ENCODE measurements around the gene GABPB1.
"Not testable (repeated sequence)": the region's sequence is repeated elsewhere in the genome, so short reads cannot be mapped to it uniquely, and the experiment has no call there.

The GABPB1 gene

DNA sequence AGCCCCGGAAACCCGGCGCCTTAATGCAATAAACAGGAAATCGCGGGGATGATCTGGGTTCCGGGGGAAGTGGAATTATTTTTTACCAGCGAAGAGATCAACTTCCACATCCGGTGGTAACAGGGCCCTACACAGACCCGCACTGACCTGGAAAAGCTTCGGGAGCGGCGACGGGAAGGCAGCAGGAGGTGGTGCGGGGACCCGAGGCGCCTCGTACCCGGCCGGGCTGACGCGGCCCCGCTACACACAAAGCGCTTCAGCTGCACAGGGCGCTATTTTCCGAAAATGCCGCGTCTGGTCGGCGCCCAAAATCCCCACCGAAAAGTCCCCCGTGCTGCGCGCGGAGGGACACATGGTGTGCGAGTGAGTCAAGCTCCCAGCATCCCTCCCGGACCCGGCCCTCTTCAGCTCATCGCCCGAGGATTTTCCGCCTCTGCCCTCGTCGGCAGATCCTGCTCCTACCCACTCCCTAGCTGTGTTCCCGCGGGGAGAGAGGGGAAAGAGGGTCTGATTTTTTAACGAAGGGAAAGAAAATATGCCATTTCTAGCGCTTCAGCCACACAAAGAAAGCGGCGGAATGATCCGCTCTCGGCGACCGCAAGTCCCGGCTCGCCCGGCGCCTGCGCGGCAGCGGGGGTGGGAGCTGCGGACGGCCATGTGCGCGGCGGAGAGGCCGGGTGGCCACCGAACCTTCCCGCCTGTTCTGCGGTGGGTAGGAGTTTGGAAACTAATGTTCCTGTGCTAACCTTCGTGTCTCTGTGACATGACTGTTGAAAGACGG lies at the start of gene GABPB1:
TSS of gene GABPB1 (minus strand) at position 361 of the 781 bp plus-strand sequence. CDS start 45,400 bp downstream, outside the sequence.
- peak; percentile 69 for DNase-seq

DNA sequence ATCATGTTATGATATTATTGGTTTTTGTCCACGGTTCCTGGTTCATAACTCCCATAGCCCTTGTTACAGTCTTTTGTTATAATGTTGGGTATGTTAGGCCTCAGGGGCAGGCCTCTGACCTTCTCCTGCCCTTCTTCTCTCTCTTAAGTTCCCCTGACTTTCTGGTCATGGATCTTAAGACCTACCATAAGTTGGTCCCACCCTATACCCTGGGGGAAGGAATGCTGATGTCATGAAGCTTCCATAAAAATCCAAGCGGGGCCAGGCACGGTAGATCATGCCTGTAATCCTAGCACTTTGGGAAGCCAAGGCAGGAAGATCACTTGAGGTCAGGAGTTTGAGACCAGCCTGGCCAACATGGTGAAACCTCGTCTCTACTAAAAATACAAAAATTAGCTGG lies 36.6 kb upstream of the GABPB1 start:
- DNase-seq, result not testable (repeated sequence)

DNA sequence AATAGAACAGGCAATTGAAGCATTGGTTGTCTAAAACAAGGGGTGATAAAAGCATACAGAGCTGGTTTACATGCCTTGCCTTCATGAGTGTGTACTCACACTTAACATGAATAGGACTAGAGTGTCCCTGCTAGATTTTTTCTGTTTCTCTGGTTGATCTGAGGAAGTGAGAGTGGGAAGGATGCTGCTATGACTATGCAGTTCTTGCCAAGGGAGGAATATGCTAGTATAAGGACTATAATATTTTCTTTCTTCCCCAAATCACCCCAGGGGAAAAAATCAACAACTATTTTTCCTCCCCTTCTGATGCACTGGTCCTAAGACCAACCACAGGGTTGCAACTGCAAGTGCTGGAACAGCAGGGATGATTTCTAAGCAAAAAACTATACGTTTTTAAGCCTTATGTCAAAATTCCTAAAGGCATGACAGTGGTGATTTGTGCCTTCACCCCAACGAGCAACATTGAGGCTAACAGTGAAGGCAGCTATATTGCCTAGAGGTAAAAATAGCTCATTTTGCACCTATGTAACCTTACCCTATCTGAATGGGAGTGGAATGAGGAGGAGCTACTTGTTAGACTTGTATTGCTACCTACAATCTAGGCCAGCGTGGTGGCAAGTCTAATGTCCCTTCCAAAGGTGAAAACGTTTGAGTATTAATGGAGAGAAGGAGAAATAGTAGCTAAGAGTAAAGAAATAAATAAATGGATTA lies 35.7 kb upstream of the GABPB1 start:
- no peak for DNase-seq

DNA sequence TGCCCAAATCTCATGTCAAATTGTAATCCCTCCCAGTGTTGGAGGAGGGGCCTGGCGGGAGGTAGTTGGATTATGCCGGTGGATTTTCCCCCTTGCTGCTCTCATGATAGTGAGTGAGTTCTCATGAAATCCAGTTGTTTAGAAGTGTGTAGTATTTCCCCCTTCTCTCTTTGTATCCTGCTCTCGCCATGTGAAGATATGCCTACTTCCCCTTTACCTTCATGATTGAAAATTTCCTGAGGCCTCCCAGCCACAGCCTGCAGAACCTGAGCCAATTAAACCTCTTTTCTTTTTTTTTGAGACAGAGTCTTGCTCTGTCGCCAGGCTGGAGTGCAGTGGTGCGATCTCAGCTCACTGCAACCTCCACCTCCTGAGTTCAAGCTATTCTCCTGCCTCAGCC lies 27.4 kb upstream of the GABPB1 start:
- not testable (repeated sequence) for DNase-seq

GRCh38 chr15:50381438-50381837 lies 26.4 kb upstream of the GABPB1 start:
- DNase-seq, result no peak

GRCh38 chr15:50380089-50380488 lies 25.1 kb upstream of the GABPB1 start:
- no peak for DNase-seq

GRCh38 chr15:50379413-50379812 lies 24.4 kb upstream of the GABPB1 start:
- DNase-seq, result not testable (repeated sequence)

DNA sequence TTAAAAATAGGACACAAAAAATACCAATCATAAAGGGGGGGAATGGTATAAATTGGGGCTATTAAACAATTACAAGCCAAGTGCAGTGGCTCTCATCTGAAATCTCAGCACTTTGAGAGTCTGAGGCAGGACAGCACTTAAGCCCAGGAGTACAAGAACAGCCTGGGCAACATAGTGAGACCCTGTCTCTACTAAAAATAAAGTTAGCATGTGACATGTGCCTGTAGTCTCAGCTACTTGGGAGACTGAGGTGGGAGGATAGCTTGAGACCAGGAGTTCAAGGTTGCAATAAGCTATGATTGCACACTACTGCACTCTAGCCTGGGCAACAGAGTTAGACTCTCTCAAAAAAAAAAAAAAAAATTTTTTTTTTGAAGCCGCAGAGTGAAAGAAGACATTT lies 23.8 kb upstream of the GABPB1 start:
- no peak for DNase-seq

DNA sequence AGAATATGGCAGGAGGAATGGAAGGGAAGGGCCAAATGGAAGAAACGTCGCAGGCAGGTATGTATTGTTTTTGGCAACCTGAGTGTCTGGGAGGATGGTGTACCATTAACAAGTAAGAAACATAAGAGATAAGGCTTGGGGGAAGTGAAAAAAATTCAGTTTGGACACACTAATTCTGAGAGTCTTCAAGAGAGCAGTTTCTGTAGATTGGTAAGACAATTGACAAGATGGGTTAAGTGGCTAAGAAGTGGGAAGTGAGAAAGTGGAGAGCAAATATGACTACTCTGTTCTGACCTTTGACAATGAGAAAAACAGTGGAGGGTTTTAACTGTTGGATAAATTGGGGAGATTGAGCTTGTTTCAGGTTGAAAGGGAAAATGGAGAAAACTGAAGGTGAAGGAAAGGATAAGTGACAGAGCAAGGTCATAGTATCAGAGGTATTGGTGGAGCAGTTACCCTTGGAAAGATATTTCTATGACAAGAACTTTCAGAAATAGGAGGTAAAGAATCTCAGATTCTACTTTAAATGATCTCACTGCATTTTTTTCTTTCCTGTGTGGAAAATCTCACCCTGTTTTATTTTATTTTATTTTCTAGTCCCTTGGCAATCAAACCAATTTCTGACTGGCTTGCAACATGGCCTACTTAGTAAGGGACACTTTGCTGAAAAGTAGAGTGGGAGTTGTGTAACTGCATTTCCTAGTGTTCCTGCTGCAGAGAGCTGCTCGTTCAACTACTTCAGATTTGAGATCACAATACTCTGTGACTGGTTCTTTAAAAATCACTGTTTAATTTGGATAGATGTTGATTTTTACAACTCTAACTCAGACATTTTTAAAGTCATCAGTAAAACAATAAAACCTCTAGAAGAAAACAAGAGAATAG lies 23.1 kb upstream of the GABPB1 start:
- no peak for DNase-seq

- not testable (repeated sequence) for DNase-seq
These were observed 14.6 kb upstream of the GABPB1 start for GRCh38 chr15:50369564-50369963.

DNA sequence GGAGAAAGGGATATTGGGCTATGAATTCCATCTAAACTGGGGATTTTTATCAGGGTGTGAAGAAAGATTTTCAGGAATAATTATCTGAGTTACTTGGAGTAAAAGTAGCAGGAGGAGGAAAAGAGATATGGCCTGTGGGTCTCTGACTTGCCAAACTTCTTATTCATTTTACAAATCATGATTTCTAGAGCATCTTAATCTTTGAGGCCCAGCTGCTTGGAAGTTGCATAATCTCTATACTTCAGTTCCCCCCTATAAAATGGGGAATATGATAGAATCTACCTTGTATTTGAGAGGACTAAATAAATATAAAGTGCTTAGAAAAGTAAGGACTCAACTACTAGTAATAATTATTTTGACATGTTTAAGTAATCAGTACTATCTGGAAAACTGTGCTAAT lies 11.0 kb upstream of the GABPB1 start:
- no peak for DNase-seq

DNA sequence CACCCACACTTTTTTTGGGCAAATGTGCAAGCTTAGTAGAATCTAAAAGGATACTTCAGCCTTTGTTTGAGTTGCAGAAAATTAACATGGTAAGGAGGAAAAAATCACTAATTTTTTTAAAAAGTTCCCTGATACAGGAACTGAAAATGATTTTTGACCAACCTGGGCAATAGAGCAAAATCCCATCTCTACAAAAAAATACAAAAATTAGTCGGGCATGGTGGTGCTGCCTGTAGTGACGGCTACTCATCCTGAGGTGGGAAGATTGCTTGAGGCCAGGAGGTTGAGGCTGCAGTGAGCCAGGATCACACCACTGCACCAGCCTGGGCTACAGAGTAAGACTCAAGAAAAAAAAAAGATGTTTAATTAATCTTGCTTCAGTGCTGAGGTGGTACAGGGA lies 10.6 kb upstream of the GABPB1 start:
- DNase-seq, result no peak

DNA sequence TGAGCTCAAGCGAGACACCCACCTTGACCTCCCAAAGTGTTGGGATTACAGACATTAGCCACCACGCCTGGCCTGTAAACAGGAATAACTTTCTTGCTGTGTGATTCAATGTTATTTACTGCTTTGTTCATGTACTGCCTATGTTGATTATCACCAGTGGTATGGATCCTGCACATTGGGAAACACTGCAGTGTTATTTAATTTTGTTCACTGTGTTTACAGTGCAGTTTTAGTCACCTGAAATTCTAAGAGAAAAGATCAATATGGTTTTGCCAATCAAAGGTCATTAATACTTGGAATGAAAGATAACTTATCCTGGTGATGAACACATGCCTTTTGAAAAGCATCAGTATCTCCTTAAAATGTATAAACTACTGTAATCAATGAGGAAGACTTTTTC lies 8.6 kb upstream of the GABPB1 start:
- no peak for DNase-seq

- no peak for DNase-seq
These were observed 6.8 kb upstream of the GABPB1 start for GRCh38 chr15:50361756-50362155.

- DNase-seq, result no peak
These were observed 3.8 kb upstream of the GABPB1 start for GRCh38 chr15:50358845-50359244.

- DNase-seq, result no peak
These were observed 982 bp upstream of the GABPB1 start for GRCh38 chr15:50355980-50356379.

- DNase-seq, result no peak
These were observed 564 bp upstream of the GABPB1 start for GRCh38 chr15:50355619-50355905.

DNA sequence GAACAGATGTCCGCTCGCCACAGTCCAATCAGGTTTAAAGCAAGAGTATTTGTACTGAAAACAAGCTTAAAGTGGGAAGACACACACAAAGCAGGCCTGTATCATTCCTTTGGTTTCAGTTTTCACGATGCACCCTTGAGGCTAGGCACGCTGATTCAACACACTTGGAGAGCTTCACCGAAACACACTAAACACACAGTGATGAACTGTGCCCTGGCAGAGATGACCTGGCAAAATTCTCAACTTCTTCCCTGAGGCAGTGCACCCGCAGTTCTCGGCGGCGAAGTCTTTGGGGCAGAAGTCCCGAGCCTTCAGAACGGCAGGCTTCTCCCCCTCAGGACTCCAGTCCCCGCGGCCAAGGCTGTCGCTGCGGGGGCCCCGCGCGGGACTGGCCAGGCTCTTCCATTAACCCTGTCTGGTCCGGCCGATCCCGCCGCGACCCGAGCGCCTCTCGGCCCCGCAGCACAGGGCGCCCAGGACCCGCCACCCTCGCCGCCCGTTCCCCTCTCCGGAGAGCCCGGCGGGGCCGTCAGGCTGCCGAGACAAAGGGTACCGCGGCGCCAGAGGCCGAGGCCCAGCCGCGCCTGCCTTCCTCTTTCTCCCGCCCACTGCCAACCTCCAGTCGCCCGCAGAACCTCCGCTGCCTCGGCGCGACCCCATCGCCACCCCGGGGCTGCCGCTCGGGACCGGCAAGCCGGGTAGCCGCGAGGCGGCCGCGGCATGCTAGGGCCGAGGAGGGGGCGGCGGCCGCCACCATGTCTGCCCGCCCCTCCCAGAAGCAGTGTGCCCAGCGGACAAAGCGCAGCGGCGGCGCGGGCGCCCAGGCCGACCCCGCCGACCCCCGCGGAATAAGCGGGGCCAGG lies 792 bp downstream of the GABPB1 start:
- no peak for DNase-seq

DNA sequence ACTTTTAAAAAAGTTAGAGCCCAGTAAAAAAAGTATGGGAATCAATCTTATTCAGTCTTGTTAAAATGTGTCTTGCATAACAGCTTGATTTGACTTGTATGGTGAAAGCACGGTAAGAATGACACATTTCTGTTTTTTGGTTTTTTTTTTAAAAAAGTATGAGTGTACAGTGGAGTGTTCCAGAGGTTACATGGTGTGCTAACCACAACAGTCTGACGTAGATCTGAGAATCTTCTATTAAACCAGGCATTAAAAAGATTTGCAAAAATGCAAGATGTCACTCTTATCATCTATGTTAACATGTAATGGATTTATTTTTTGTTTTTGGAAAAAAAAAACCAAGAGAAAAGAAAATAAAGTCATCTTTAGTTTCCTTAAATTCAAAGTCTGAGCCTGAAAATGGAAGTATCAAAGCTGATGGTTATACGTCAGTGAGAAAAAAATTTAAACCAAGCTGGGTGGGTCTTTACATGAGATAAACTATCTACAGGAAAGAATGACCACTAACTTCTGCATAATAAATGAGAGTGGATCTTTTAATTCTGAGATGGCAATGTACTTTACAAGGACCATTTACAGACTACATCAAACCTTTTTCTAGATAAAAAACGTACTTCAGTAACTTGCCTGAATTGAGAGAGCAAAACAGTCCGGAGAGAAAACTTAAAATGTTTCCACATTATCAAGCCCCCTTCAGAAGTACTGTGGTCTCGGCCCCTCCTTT lies 1.6 kb downstream of the GABPB1 start:
- DNase-seq, result no peak

- DNase-seq, result no peak
These were observed 4.4 kb downstream of the GABPB1 start for GRCh38 chr15:50350621-50351020.

- no peak for DNase-seq
These were observed 9.7 kb downstream of the GABPB1 start for GRCh38 chr15:50345298-50345697.

DNA sequence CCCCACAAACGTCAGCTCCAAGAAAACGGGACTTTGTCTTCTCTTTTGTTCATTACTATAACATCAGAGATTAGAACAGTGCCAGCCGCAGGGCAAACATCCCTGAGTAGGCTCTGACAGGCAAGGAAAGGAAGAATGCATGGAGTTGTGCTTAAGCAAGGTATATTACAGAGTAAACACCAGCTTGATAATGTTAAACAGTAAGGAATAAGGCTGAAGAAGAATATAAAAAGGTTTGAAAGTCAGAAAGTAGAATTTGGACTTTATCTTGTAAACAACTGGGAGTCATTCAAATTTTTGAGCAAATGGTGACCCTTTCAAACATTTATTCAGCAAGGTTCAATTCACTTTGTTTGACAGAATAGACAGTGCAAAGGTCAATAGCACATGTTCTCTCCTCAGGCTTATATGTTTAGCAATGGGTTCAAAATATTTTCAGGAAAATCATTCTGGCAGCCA lies 11.0 kb downstream of the GABPB1 start:
- no peak for DNase-seq
